Measurements from ENCODE around the gene CD8B. TPM values are rescaled to one million over a fixed set of nuclear protein-coding genes. Genes with fewer than 3 reads are reported as not detected.
"Not testable (repeated sequence)": the region's sequence is repeated elsewhere in the genome, so short reads cannot be mapped to it uniquely, and the experiment has no call there.

The CD8B gene
- total and polyA plus RNA-seq, 2 donors (not counting 3 experiments of a cell fraction or from before 2014, with no cell fraction given): not detected

DNA sequence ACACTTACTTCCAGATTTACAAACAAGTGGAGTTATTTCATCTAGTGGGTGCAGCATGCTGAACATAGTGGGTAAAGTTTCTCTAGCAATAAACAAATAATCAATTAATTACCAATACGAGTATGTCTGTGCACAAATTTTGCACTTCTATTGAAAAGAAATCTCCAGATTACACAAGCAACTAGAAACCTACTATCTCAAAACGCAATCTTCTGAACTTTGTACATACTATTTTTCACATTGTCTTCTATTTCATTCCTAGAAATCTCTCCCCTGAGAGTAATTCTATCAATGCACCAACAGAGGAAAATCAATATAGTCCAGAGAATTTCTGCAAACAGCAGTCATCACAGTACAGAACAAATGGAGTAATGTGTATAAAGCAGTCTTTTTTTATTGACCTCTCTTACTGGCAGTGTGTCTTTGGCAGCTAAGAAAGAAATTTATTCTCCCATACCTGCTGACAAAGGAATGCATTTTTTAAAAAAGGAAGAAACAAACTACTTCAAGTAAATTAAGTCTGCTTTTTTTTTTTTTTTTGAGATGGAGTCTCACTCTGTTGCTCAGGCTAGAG lies 7.3 kb upstream of the CD8B start:
- H3K36me3 ChIP-seq (ENCODE audit: control insufficient read depth in 2 of 2, extremely low read depth in 1 of 2, insufficient read depth in 2 of 2, low read length in 2 of 2); H3K9me3 ChIP-seq (replicated peaks; ENCODE audit: control insufficient read depth, insufficient read depth, low read length); CTCF ChIA-PET; H3K9me1 ChIP-seq (replicated peaks; ENCODE audit: control insufficient read depth, extremely low read depth, insufficient read depth, low read length); intact Hi-C loops (cut with micrococcal nuclease); H4K20me1 ChIP-seq (replicated peaks; ENCODE audit: control insufficient read depth, extremely low read depth, insufficient read depth, low read length); H3K79me2 ChIP-seq (ENCODE audit: control insufficient read depth, insufficient read depth, low read length); H3K9ac ChIP-seq (replicated peaks; ENCODE audit: extremely low read depth, insufficient read depth, low read length); H3K4me1 ChIP-seq (ENCODE audit: control insufficient read depth, extremely low read depth, insufficient read depth, low read length); BruUV-seq (replicated peaks); dilution Hi-C loops (cut with MboI; ENCODE audit: extremely low pct_ligation_motif_present, low sequenced_read_pairs); H2AFZ ChIP-seq (ENCODE audit: low read depth, low read length); H3K4me3 ChIP-seq (replicated peaks in 1 of 3; ENCODE audit: insufficient read depth in 1 of 3, low read depth in 1 of 3, low read length in 3 of 3); DNase-seq (ENCODE audit: low read depth, low spot score); H3K4me2 ChIP-seq (ENCODE audit: insufficient read depth, low read length); H3K27me3 ChIP-seq (ENCODE audit: control insufficient read depth in 2 of 2, insufficient read depth in 2 of 2, low read length in 2 of 2); H3K27ac ChIP-seq (ENCODE audit: insufficient read depth, low read depth, low read length); FAIRE-seq; POLR2A ChIA-PET: not testable (repeated sequence)

DNA sequence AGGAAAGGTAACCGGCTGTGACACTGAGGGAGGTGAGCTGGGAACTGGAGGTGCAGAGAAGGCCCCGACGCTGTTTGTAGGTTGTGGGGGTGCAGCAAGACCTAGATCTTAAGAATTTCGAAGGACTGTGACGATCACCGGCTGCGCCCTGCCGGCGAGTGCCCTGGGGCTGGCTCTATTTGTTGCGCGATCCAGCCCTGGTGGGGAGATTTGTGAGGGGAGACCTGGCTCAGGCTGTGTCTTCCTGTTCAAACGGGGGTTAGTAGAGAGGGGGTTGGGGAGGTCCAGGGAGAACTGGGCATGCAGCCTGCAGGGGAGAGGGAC lies 656 bp upstream of the CD8B start:
- CTCF ChIA-PET; H3K79me2 ChIP-seq (ENCODE audit: control insufficient read depth, insufficient read depth, low read length); H3K4me1 ChIP-seq (ENCODE audit: control insufficient read depth, extremely low read depth, insufficient read depth, low read length); dilution Hi-C loops (cut with MboI; ENCODE audit: extremely low pct_ligation_motif_present, low sequenced_read_pairs); H3K4me2 ChIP-seq (ENCODE audit: insufficient read depth, low read length); intact Hi-C loops (cut with micrococcal nuclease); H3K9me3 ChIP-seq (replicated peaks; ENCODE audit: control insufficient read depth, insufficient read depth, low read length); H4K20me1 ChIP-seq (replicated peaks; ENCODE audit: control insufficient read depth, extremely low read depth, insufficient read depth, low read length); H3K9me1 ChIP-seq (replicated peaks; ENCODE audit: control insufficient read depth, extremely low read depth, insufficient read depth, low read length); H3K36me3 ChIP-seq (ENCODE audit: control insufficient read depth in 2 of 2, extremely low read depth in 1 of 2, insufficient read depth in 2 of 2, low read length in 2 of 2); H3K4me3 ChIP-seq (replicated peaks in 1 of 3; ENCODE audit: insufficient read depth in 1 of 3, low read depth in 1 of 3, low read length in 3 of 3); FAIRE-seq; H3K9ac ChIP-seq (replicated peaks; ENCODE audit: extremely low read depth, insufficient read depth, low read length); H3K27ac ChIP-seq (ENCODE audit: insufficient read depth, low read depth, low read length); BruUV-seq (replicated peaks); POLR2A ChIA-PET; H3K27me3 ChIP-seq (ENCODE audit: control insufficient read depth in 2 of 2, insufficient read depth in 2 of 2, low read length in 2 of 2); DNase-seq (ENCODE audit: low read depth, low spot score); H2AFZ ChIP-seq (ENCODE audit: low read depth, low read length): not testable (repeated sequence)

DNA sequence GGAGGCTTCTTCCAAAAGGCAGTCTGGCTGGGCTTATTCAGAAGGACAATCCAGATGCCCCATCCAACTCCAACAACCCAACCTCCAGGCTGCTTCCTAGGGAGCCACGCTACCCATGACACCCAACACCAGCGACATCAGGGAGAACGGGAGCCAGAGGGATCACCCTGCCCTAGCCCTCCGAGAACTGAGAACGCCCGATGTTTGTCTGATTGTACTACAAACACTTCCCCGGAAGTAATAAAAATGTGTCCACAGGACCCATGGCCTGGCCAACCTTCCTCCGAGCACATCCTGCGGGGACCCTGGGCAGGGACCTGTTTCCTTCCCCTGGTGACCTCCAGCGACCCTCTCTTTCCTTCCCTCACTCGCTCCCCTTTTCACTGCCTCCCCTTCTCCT lies 511 bp downstream of the CD8B start:
- intact Hi-C loops (cut with micrococcal nuclease); H3K9me3 ChIP-seq (replicated peaks; ENCODE audit: control insufficient read depth, insufficient read depth, low read length); H3K27ac ChIP-seq (ENCODE audit: insufficient read depth, low read depth, low read length); H3K36me3 ChIP-seq (ENCODE audit: control insufficient read depth in 2 of 2, extremely low read depth in 1 of 2, insufficient read depth in 2 of 2, low read length in 2 of 2); H3K9ac ChIP-seq (replicated peaks; ENCODE audit: extremely low read depth, insufficient read depth, low read length); H3K4me3 ChIP-seq (replicated peaks in 1 of 3; ENCODE audit: insufficient read depth in 1 of 3, low read depth in 1 of 3, low read length in 3 of 3); H3K79me2 ChIP-seq (ENCODE audit: control insufficient read depth, insufficient read depth, low read length); H3K9me1 ChIP-seq (replicated peaks; ENCODE audit: control insufficient read depth, extremely low read depth, insufficient read depth, low read length); DNase-seq (ENCODE audit: low read depth, low spot score); POLR2A ChIA-PET; CTCF ChIA-PET; H3K4me1 ChIP-seq (ENCODE audit: control insufficient read depth, extremely low read depth, insufficient read depth, low read length); FAIRE-seq; dilution Hi-C loops (cut with MboI; ENCODE audit: extremely low pct_ligation_motif_present, low sequenced_read_pairs); H3K4me2 ChIP-seq (ENCODE audit: insufficient read depth, low read length); H3K27me3 ChIP-seq (ENCODE audit: control insufficient read depth in 2 of 2, insufficient read depth in 2 of 2, low read length in 2 of 2); H2AFZ ChIP-seq (ENCODE audit: low read depth, low read length); H4K20me1 ChIP-seq (replicated peaks; ENCODE audit: control insufficient read depth, extremely low read depth, insufficient read depth, low read length); BruUV-seq (replicated peaks): not testable (repeated sequence)

DNA sequence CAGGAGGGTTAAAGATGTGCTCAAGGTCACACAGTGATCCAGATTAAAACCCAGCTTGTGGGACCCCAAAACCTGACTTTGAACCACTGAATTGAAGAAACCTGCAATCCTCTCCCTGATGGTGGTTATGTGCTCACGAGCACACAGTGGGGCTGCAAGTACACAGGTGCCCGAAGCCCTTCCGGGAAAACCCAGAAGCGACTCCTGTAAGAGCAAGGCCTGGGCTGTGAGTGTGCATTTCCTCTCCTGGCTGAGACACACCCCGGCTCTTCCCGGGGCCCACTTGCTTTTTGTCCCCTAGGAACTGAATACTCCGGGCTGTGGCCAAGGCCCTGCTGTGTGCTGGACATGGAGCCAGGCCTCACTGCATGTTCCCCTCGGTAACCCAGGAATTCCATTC lies 1.1 kb downstream of the CD8B start:
- H3K9me3 ChIP-seq (replicated peaks; ENCODE audit: control insufficient read depth, insufficient read depth, low read length); H3K4me1 ChIP-seq (ENCODE audit: control insufficient read depth, extremely low read depth, insufficient read depth, low read length); BruUV-seq (replicated peaks); POLR2A ChIA-PET; H3K79me2 ChIP-seq (ENCODE audit: control insufficient read depth, insufficient read depth, low read length); H2AFZ ChIP-seq (ENCODE audit: low read depth, low read length); H3K4me2 ChIP-seq (ENCODE audit: insufficient read depth, low read length); H3K9me1 ChIP-seq (replicated peaks; ENCODE audit: control insufficient read depth, extremely low read depth, insufficient read depth, low read length); dilution Hi-C loops (cut with MboI; ENCODE audit: extremely low pct_ligation_motif_present, low sequenced_read_pairs); FAIRE-seq; CTCF ChIA-PET; H4K20me1 ChIP-seq (replicated peaks; ENCODE audit: control insufficient read depth, extremely low read depth, insufficient read depth, low read length); H3K27ac ChIP-seq (ENCODE audit: insufficient read depth, low read depth, low read length); H3K27me3 ChIP-seq (ENCODE audit: control insufficient read depth in 2 of 2, insufficient read depth in 2 of 2, low read length in 2 of 2); intact Hi-C loops (cut with micrococcal nuclease); H3K36me3 ChIP-seq (ENCODE audit: control insufficient read depth in 2 of 2, extremely low read depth in 1 of 2, insufficient read depth in 2 of 2, low read length in 2 of 2); DNase-seq (ENCODE audit: low read depth, low spot score); H3K9ac ChIP-seq (replicated peaks; ENCODE audit: extremely low read depth, insufficient read depth, low read length); H3K4me3 ChIP-seq (replicated peaks in 1 of 3; ENCODE audit: insufficient read depth in 1 of 3, low read depth in 1 of 3, low read length in 3 of 3): not testable (repeated sequence)
